SW 1271 (cell line): Measurements from ENCODE around the gene DPH5.
A peak's percentile ranks its signal among the peaks of the same experiment; 100 is the strongest.

ENCODE experiments used
- DNase-seq, 2 experiments: peaks; one replicate each; lab custom pipeline; 2025; lab: John Stamatoyannopoulos, UW

DPH5 gene

DNA sequence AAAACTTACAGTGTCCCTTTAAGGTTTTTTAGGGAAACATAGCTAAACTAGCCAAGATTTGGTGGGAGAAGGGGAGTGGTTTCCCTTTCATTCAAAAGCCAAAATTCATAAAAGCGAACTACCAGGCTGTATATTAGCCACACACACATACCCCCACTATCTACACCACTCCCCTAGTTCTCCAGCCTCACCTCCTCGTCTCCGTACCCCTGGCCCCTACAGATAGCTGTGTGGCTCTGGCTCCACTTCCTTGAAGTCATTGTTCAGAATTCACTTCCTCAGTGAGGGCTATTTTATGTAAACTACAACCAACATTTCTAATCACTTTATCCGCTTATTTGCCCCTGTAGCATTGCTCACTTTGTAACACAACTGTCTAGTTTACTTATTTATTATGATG is 5.3 kb upstream of the DPH5 start:
- no peak for DNase-seq

GRCh38 chr1:101029184-101029583 is 3.6 kb upstream of the DPH5 start:
- DNase-seq: no peak

DNA sequence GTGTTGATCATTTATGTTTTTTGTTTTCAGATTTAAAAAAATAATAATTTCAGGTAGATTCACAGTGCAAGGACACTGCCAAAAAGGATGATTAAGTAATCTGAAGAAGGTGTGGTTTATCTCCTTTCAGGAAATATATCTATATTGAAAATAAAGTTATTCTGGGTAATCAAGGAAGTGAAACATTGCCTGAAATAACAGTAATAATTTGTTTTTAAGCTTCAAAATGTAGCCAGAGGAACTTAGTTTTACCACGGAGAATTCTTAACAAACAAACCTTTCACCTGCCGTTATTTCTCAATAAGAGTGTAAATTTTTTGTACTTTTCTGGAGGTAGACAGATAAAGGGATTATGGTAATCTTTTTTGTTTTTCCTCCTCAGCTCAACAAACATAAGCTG is 2.9 kb upstream of the DPH5 start:
- DNase-seq: no peak

- no peak for DNase-seq
Measured at GRCh38 chr1:101027194-101027772, 1.7 kb upstream of the DPH5 start.

- DNase-seq: no peak
Measured at GRCh38 chr1:101026430-101026788, 825 bp upstream of the DPH5 start.

DNA sequence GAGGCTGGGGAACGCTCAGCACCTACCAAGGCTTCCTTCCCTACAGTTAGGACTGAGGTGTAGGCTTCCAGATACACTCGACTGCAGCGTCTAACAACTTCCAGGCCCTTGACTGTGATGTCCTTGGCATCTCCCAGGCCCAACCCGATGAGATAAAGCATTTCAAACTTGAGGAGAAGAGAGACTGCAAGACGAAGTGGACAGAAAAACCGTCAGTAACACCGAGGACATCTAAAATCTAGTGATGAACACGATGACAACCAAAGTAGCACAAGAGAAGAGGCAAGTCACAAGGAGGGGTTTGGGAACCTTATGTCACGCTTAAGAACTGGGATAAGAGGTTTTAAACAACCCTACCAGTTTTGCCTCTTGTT is 314 bp downstream of the DPH5 start:
- DNase-seq: peak in 1 of 2 experiments; percentile 55

- DNase-seq: no peak
Measured at GRCh38 chr1:101022294-101022693, 3.3 kb downstream of the DPH5 start.

DNA sequence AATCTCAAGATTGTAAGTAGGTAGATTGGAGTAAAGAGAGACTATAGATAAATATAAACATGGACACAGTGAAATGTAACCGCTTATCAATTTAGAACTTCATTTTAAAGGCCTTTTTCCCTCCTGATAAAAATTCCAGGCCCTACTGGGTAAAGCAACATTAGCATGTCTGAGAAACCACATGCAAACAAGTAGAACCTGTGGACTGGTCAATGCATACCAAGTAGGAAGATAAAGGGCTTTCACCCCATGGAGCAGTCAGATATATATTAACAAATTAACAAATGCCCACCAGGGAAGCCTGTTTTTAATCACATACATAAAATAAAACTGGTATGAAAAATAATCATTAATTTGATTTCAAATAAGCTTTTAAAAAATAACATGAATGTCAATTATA is 8.1 kb downstream of the DPH5 start:
- DNase-seq: no peak

DNA sequence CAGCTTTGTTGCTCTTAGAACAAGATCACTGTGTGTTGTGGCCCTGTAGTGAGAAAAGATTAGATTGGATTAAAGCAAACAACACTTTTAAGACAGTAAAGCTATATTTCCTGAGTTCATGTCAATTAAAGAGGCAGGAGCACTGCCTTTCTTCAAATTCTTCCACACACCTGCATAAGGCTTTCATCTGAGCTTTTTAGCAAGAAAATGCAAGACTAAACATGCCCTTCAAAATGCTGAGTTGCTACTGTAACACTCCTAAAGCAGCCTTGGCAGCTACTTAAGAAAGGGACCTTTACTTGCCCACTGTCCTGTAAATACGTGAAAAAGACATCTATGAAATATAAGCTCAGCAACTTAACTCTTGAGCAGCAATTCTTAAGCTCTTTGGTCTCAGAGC is 11.8 kb downstream of the DPH5 start:
- DNase-seq: no peak

GRCh38 chr1:101008229-101008834 is 17.3 kb downstream of the DPH5 start:
- DNase-seq: no peak

DNA sequence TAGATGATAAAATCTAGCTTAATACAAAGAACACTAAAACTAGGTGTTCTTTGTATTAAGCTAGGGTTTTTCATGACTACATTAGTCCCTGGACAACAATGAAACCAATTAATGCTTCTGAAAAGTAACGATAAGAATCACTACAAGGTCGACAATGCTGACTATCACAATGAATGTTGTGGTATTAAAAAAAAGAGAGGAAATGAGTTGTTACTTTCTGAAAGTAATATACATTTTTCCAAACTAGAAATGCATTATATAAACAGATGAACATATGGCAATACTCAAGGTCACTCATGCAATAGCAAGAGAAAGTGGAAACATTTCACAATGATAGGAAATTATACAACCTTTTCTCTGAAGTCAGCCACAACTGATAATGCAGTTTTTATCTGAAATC is 19.0 kb downstream of the DPH5 start:
- DNase-seq: no peak

- no peak for DNase-seq
Measured at GRCh38 chr1:101005871-101006270, 19.7 kb downstream of the DPH5 start.

GRCh38 chr1:101005183-101005582 is 20.4 kb downstream of the DPH5 start:
- no peak for DNase-seq

DNA sequence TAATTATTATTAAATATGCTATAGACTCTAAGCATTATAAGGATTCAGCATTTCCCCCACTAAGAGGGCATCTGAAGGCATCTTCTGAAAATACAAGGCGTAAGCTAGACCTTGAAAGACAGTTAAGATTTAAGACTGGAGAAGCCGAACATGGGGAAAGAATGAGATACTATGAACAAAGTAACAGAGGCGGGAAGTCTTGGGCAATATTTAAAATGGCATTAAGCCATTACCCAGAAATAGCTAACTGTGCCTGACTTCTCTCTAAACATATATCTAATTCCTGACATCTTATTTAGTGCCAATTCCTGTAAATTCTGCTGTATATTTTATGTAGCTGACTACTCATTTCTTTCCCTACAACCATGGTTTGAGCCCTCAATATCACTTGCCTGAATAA is 20.9 kb downstream of the DPH5 start:
- no peak for DNase-seq

GRCh38 chr1:101004061-101004460 is 21.5 kb downstream of the DPH5 start:
- no peak for DNase-seq

DNA sequence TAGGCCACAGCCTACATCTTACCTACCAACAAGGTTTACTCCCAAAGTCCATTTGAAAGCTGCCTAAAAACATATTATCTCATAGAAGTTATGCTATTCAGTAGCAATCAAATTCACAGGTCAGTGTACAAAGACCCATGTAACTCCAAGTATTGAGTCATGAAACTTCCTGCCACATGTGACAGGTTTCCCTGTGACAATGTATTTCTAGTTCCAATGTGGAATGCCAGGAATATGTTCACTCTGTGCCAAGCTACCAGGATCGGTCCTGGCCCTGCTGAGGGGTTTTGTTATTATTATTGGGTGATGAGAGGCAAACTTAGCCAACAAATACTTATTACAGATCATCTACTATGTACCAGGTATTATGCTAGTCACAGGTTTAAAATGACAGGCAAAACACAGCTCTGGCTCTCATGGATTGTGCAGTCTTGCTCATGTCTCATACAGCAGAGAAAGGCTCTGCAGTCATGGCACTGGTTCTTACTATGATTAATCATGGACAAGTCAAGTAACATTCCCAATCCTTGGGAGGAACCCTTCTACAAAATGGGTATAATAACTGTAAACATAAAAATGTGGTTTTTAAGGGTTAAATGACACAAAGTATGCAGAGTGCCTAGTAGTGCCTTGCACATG is 22.5 kb downstream of the DPH5 start:
- DNase-seq: no peak

DNA sequence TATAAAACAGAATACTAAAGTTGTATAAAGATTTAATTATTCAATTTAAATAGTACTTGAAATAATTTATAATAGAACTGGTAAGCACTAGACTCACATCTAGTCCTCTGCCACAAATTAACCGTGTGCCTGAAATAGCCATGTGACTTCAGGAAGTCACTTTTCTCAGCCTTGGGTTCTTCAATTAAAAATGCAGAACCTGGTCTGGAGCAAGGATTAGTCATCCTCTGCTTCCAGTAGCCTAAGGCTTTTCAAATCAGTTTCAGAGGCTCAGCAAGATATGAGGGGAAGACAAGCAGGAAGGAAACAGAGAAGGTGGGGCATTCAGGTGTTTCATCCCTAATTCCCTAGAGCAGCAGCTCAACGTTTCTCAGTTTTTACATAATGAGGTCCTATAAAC is 23.0 kb downstream of the DPH5 start:
- no peak for DNase-seq

DNA sequence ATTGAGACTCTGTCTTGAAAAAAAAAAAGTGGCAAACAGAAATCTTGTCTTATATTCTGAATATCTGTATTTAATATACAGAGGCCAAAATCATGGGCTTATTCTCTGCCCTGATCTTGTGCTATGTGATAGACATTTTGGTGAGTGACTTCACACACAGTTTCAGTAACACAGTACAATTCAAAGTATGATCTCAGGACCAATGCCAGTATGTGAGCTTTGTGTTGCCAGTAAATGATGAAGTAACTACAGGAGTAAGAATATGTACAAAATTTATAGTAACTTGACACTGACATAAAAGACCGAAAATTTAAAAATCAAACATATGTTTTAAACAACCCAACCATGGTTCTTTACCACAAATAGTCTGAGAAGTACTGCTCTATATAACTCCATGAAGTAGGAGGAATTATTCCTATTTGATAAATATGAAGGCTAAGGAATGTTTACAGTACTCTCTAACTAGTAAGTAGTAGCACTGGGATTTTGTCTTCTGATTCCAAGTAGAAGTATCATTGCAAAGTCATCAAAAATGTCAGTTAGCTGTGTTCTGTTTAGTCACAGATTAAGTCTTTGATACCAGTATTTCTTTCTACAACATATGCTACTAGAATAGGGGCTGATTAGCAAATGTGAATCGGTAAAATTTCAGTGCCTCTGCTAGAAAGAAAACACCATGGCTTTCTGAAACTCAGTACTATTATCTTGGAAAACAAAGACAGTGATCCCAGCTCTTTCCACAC is 25.3 kb downstream of the DPH5 start:
- no peak for DNase-seq

DNA sequence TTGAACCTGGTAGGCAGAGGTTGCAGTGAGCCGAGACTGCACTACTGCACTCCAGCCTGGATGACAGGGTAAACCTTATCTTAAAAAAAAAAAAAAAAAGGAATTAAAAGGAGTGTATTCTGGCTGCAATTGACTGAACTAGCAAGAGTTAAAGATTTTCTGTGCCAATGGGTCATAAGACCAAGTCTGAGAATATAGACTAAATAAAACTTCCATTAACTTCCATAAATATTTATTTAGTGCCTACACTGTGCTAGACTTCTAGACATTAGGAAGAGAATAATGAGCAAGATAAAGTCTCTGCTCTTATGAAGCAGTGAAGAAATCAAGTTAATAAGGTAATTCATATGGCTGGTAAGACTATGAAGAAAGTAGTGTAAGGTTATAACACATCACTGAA is 27.2 kb downstream of the DPH5 start:
- DNase-seq: no peak

DNA sequence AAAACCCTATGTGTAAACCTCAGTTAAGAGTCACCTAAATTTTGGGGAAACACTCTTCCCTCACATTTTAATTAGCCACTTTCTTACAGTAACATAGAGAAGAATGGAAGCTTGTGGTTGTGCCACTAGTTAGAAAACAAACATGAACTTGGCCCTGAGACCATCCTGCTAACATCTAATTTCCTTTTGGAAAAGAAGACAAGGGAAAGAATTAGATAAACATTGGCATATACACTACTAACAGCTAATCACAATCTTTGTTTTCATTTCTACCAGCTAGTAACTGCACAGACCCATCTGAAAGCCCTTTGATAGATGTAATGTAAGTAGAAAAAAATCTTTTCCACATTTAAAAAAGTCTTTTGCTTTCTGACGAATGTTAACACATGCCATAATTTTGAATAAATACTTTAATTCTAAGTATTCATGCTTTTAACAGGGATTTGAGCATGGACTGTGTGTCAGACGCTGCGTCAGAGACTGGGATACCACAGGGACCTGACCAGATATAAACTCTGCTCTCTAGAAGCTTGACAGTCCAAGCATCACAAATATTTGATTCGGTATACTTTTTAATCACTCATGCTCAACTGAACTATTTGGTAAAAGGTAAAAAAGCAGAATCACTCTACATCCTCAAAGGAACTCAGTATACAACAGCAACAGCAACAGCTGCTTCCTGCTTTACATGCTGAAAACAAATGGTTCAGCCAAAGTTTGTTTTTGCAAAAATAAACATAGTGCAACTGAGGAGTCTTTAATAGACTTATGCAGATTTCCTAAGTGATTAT is 30.2 kb downstream of the DPH5 start:
- no peak for DNase-seq

DNA sequence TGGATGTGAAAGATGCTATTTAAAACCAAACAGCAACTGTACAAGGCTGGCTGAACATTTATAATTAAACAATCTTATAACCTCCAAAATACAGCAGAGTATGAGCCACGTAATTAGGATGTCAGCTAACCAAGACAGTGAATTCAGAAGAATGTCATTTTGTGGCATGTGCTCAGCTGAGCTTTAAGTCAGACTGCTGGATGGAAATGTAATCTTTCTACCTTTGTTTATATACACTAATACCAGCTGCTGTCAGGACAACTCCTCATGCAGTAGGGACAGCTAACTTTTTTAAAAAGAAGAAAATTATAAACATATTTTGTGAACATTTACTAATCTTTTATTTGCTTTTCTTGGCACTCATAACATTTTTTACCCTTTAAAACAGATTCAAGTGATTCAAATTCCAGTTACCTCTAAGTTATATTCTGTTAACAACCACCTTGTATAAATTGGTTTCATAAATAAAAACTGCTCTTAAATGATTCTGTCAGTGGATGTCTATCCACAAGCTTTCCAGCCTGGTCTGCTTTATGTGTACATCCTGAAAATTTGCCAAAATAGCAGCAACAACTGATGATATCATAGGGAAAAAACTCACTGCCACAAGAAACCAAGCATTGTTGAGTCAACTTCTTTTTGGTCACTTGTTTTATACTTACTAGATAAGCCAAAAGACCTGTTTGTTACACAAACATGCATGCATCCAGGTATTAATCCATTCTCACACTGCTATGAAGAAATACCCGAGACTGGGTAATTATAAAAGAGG is 36.1 kb downstream of the DPH5 start:
- peak in 1 of 2 experiments; percentile 3 for DNase-seq

DNA sequence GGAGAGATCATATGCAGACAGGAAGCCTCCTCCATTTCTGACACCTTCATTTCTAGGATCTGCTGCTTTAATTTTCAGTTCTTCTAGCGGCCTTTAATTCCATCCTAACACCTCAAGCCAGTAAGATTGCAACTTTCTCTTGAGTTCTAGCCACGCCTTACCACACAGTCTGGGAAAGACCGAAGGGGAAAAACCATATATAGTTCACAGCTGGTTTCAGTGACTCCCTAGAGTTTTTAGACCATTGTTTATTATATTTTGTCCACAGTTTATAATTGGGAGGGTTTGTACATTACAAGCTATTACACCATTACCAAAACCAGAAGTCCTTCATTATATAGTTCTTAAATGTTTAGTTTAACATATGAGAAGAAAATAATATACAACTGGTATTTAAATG is 37.5 kb downstream of the DPH5 start:
- no peak for DNase-seq
